Ramos (cell line): ENCODE results near the gene TMEM204.

Source experiments
- in situ Hi-C: fragments of 300-500 bp; cut with MboI; formaldehyde crosslinking; loops from one replicate; pipeline ENCODE4 v1.14.3; 2022; ENCODE audit warnings: low sequenced_read_pairs; ENCODE audit not compliant: unreplicated experiment

The TMEM204 gene

GRCh38 chr16:1533443-1533951, at the start of gene TMEM204:
TSS of gene TMEM204 (plus strand) at chr16:1533666. CDS start at chr16:1534276, 610 bp downstream.
- in situ Hi-C loops = no loop called here

GRCh38 chr16:1485847-1486496, 47.5 kb upstream of the TMEM204 start:
- in situ Hi-C loops = no loop called here

- in situ Hi-C loops = no loop called here
Observed at GRCh38 chr16:1486551-1487390, 46.7 kb upstream of the TMEM204 start.

GRCh38 chr16:1487395-1488053, 45.9 kb upstream of the TMEM204 start:
- in situ Hi-C loops = no loop called here

GRCh38 chr16:1488054-1488601, 45.3 kb upstream of the TMEM204 start:
- in situ Hi-C loops = no loop called here

GRCh38 chr16:1488619-1489018, 44.8 kb upstream of the TMEM204 start, which contains the start of gene PTX4:
TSS of gene PTX4 (minus strand) at chr16:1488944. CDS start at chr16:1488909, 35 bp downstream.
- in situ Hi-C loops = no loop called here

GRCh38 chr16:1489077-1489476, 44.4 kb upstream of the TMEM204 start:
- in situ Hi-C loops = no loop called here

GRCh38 chr16:1491327-1491726, 42.1 kb upstream of the TMEM204 start:
- in situ Hi-C loops = no loop called here

- in situ Hi-C loops = no loop called here
Observed at GRCh38 chr16:1492082-1492922, 41.2 kb upstream of the TMEM204 start.

GRCh38 chr16:1492923-1493745, 40.3 kb upstream of the TMEM204 start, which contains the start of gene TELO2:
TSS of gene TELO2 (plus strand) at chr16:1493360. CDS start at chr16:1494282, 922 bp downstream.
- in situ Hi-C loops = no loop called here

- in situ Hi-C loops = no loop called here
Observed at GRCh38 chr16:1493746-1494094, 39.7 kb upstream of the TMEM204 start.

- in situ Hi-C loops = no loop called here
Observed at GRCh38 chr16:1494129-1494640, 39.3 kb upstream of the TMEM204 start.

- in situ Hi-C loops = no loop called here
Observed at GRCh38 chr16:1494711-1495110, 38.8 kb upstream of the TMEM204 start.

GRCh38 chr16:1495211-1495888, 38.1 kb upstream of the TMEM204 start:
- in situ Hi-C loops = no loop called here

GRCh38 chr16:1495889-1496262, 37.6 kb upstream of the TMEM204 start:
- in situ Hi-C loops = no loop called here

- in situ Hi-C loops = no loop called here
Observed at GRCh38 chr16:1496464-1496863, 37.0 kb upstream of the TMEM204 start.

GRCh38 chr16:1497014-1497598, 36.4 kb upstream of the TMEM204 start:
- in situ Hi-C loops = no loop called here
